Measurements from ENCODE around the gene DHRSX.

DNA sequence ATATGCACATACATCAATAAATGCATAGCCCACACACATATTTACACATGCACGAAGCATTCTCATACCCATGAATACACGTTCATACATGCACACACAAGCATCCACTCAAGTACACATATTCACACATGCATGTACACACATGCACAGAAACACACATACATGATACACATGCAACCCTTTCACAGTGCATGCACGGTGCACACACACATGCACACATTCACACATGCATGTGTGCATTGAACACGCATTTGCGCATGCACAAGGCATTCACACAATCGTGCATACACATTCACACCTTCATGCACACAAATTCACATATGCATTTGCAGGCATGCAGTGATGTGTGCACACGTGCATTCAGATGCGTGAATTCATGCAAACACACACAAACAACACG, 324.5 kb downstream of the DHRSX start:
- TF ChIP-seq, protein P1, sequence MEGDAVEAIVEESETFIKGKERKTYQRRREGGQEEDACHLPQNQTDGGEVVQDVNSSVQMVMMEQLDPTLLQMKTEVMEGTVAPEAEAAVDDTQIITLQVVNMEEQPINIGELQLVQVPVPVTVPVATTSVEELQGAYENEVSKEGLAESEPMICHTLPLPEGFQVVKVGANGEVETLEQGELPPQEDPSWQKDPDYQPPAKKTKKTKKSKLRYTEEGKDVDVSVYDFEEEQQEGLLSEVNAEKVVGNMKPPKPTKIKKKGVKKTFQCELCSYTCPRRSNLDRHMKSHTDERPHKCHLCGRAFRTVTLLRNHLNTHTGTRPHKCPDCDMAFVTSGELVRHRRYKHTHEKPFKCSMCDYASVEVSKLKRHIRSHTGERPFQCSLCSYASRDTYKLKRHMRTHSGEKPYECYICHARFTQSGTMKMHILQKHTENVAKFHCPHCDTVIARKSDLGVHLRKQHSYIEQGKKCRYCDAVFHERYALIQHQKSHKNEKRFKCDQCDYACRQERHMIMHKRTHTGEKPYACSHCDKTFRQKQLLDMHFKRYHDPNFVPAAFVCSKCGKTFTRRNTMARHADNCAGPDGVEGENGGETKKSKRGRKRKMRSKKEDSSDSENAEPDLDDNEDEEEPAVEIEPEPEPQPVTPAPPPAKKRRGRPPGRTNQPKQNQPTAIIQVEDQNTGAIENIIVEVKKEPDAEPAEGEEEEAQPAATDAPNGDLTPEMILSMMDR (conservative IDR thresholded peaks at IDR 0.05), result no peak
- TF ChIP-seq ZFX (IDR thresholded peaks at IDR 0.05), result no peak

Data from C4-2B (cell line).